ENCODE data around the gene KDM4B.

DNA sequence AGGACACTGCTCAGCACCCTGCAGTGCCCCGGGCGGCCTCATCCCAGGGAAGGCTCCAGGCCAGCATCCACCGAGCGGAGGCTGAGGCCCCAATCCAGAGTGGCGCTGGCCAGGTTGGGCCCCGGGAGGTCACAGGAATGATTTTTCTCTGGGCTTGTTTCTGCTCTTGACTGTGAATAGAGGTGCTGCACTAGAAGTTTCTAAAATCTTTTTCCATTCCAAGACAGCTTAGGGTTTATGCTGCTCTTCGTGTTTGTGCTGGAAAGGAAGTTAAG, 15.1 kb downstream of the KDM4B start:
- TF ChIP-seq, protein P1, sequence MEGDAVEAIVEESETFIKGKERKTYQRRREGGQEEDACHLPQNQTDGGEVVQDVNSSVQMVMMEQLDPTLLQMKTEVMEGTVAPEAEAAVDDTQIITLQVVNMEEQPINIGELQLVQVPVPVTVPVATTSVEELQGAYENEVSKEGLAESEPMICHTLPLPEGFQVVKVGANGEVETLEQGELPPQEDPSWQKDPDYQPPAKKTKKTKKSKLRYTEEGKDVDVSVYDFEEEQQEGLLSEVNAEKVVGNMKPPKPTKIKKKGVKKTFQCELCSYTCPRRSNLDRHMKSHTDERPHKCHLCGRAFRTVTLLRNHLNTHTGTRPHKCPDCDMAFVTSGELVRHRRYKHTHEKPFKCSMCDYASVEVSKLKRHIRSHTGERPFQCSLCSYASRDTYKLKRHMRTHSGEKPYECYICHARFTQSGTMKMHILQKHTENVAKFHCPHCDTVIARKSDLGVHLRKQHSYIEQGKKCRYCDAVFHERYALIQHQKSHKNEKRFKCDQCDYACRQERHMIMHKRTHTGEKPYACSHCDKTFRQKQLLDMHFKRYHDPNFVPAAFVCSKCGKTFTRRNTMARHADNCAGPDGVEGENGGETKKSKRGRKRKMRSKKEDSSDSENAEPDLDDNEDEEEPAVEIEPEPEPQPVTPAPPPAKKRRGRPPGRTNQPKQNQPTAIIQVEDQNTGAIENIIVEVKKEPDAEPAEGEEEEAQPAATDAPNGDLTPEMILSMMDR (conservative IDR thresholded peaks at IDR 0.05), result no peak
- no peak for TF ChIP-seq ZFX (IDR thresholded peaks at IDR 0.05)

Measured in C4-2B (cell line).